ENCODE results near the gene TMIE.

DNA sequence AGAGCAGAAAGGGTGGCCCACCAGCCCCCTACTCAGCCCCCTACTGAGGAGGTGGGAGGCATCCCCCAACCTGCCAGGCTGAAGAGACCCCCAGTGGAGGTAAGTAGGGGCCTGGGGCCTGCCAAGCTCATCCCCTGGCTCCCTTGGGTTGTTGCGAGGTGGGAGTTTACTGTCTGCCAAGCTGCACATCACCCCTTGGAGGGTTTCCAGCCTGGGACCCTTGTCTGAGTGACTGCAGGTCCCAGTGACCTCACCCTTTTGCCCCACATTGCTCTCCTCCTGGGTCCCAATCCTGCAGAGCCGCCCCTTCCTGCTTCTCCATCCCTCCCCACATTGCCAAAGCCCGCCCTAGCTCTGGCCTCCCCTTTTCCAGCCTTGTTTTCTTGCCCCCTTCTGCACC, 6.7 kb upstream of the TMIE start:
- TF ChIP-seq CHD1 (IDR thresholded peaks at IDR 0.05; ENCODE audit: low read depth, low read length) = no peak
- TF ChIP-seq, protein P1, sequence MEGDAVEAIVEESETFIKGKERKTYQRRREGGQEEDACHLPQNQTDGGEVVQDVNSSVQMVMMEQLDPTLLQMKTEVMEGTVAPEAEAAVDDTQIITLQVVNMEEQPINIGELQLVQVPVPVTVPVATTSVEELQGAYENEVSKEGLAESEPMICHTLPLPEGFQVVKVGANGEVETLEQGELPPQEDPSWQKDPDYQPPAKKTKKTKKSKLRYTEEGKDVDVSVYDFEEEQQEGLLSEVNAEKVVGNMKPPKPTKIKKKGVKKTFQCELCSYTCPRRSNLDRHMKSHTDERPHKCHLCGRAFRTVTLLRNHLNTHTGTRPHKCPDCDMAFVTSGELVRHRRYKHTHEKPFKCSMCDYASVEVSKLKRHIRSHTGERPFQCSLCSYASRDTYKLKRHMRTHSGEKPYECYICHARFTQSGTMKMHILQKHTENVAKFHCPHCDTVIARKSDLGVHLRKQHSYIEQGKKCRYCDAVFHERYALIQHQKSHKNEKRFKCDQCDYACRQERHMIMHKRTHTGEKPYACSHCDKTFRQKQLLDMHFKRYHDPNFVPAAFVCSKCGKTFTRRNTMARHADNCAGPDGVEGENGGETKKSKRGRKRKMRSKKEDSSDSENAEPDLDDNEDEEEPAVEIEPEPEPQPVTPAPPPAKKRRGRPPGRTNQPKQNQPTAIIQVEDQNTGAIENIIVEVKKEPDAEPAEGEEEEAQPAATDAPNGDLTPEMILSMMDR (conservative IDR thresholded peaks at IDR 0.05; ENCODE audit: low read depth, low read length) = no peak
- no peak for TF ChIP-seq RFX5 (IDR thresholded peaks at IDR 0.05; ENCODE audit: low read depth, low read length)
- TF ChIP-seq CEBPB (IDR thresholded peaks at IDR 0.05; ENCODE audit: low read depth, low read length) = no peak

Data from IMR-90 (cell line).